ENCODE measurements around the gene DENR. TPM values are rescaled to one million over a fixed set of nuclear protein-coding genes. Genes with fewer than 3 reads are reported as not detected.

Gene DENR, protein sequence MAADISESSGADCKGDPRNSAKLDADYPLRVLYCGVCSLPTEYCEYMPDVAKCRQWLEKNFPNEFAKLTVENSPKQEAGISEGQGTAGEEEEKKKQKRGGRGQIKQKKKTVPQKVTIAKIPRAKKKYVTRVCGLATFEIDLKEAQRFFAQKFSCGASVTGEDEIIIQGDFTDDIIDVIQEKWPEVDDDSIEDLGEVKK
- 28.8 and 31.3 TPM in 2 replicates for total RNA-seq

DNA sequence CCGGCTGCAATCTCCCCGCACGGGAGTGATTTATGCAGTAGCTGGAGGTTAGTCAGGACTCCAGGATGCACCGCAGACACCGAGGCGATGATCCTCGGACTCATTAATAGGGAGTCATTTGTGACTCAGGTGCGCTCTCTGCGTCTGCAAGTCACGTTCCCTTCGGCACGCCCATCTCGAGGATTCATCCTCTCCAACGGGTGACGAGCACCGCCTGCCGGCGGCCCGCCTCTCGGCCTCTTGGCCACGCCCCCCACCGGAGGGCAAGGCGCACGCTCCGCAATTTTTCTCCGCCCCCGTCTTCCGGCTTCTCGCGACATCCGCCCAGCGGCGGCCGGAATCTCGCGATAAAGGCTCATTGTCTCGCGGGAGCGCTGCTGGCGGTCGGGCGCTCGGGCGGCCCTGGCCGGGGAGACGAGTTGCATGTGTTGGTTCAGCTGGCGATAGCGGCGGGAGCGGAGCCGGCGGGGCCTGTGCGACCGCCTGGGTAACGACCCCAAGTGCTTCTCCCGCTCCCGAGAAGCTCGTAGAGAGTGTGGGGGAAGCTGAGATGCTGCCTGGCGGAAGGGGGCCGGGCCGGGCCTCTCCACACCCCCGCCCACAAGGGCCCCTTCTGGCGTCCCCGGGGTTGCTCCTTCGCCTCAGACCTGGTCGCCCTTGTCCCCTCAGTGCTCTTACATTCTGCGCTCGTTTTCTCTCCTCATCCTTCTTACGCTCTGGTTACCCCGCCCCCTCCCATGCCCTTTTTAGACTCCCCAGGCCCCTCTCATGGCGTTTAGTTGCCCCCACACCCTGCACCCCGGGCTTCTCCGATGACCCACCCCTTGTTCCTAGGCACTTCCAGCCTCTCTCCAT is at the start of gene DENR:
TSS of gene DENR (plus strand) at position 361 of the 855 bp plus-strand sequence. CDS start 878 bp downstream, outside the sequence.

DNA sequence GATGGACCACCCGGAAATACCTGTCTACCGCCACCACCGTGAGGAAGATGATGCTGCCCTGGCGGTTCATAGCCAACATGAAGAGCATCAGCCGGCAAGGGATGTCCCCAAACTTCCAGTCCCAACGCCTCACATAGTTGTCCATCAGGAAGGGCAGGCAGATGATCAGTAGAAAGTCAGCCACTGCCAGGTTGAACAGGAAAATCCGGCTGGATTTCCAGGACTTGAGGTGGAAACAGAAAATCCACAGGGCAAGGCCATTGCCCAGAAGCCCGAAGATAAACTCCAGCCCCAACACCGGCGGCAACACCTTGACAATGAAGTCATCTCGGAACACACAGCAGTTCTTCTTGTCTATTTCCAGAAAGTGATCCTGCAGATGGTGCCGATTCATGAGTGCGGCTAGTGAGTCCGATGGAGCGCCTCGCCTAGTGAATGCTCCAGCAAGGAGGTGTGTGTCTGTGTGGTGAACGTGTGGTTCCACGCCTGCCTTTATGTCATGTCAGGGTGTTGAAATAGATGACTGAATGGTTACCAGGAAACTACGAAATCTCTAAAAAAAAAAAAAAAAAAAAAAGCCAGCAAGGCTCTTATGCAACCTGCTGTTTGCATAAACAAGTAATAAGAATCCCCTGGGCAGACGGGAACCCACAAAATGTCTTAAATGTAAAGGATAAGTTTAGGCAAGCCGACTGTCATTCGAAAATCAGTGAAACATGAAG is 49.6 kb upstream of the DENR start, which contains the start of gene HCAR2:
TSS of gene HCAR2 (minus strand) at position 468 of the 722 bp plus-strand sequence. CDS start at position 394, 74 bp downstream.

DNA sequence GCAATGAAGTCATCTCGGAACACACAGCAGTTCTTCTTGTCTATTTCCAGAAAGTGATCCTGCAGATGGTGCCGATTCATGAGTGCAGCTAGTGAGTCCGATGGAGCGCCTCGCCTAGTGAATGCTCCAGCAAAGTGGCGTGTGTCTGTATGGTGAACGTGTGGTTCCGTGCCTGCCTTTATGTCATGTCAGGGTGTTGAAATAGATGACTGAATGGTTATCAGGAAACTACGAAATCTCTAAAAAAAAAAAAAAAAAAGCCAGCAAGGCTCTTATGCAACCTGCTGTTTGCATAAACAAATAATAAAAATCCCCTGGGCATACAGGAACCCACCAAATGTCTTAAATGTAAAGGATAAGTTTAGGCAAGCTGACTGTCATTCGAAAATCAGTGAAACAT is 36.0 kb upstream of the DENR start, which contains the start of gene HCAR3:
TSS of gene HCAR3 (minus strand) at position 154 of the 400 bp plus-strand sequence. CDS start at position 80, 74 bp downstream.

DNA sequence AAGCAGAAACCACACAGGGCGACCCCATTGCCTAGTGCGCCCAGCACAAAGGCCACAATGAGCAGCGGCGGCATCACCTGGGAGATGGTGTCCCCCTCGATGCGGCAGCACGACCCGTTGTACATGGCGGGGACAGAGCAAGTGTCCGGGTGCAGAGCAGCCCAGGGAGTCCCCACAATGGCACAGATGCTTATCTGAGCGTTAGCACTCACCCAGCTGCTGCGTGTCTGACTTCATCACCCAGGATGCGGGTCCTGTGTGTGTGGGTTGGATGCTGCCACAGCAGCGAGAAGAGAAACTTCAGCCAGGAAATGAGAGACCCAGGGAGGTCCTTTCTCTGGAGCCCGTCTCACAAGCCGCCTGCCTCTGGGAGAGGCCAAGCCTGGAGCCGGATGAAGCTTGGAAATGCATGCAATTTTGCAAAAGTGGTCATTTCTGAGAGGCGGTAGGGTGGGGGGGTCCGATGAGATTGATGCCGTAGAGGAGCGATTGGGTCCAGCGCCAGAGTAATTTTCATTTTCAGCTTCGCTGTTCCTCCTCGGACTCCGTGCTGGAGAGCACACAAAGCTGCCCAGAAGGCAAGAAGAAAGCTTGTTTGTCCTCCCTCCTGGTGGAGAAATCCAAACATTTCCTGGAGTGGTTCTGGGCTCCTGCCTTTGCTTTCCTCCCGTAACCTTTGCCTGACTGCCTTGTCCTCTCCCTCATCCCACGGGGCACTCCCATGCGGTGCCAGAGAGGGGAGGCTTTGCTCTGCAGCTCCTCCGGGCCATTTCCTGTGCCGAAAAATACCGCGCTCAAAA is 22.2 kb upstream of the DENR start, which contains the start of gene HCAR1:
TSS of gene HCAR1 (minus strand) at position 630 of the 800 bp plus-strand sequence. CDS start at position 125, 505 bp downstream.

Other genes starting within 250 kb of the DENR start
- gene RSRC2, start 225.9 kb upstream of the DENR start, total RNA-seq: 20.2 and 25.5 TPM in 2 replicates
- 7.5 and 10.1 TPM in 2 replicates for gene KNTC1, start 225.6 kb upstream of the DENR start, total RNA-seq
- 3.6 and 6.5 TPM in 2 replicates for gene HCAR2, start 49.5 kb upstream of the DENR start, total RNA-seq
- gene HCAR3, start 36.0 kb upstream of the DENR start, total RNA-seq: 1.1 and 8.9 TPM in 2 replicates
- 0.21 and 0.24 TPM in 2 replicates for gene HCAR1, start 22.0 kb upstream of the DENR start, total RNA-seq
- gene CCDC62, start 21.7 kb downstream of the DENR start, total RNA-seq: 0.64 and 0.96 TPM in 2 replicates
- gene HIP1R, start 82.6 kb downstream of the DENR start, total RNA-seq: 40.9 and 60.7 TPM in 2 replicates
- gene VPS37B, start 143.3 kb downstream of the DENR start, total RNA-seq: 19.3 and 25.6 TPM in 2 replicates
- 3.1 and 8.3 TPM in 2 replicates for gene ABCB9, start 213.6 kb downstream of the DENR start, total RNA-seq
- gene OGFOD2, start 222.4 kb downstream of the DENR start, total RNA-seq: 7.0 and 8.5 TPM in 2 replicates
- gene ARL6IP4, start 227.9 kb downstream of the DENR start, total RNA-seq: 160 and 183 TPM in 2 replicates

Measured in tracheal epithelial cell (primary cell).